ENCODE results near the gene TIMELESS. TPM values are rescaled to one million over a fixed set of nuclear protein-coding genes. Genes with fewer than 3 reads are reported as not detected.
"Not testable (repeated sequence)": the region's sequence is repeated elsewhere in the genome, so short reads cannot be mapped to it uniquely, and the experiment has no call there.

Gene TIMELESS
- total RNA-seq, 4 donors from 2014 or later = 2.1 to 19.4 (median 5.6) TPM

DNA sequence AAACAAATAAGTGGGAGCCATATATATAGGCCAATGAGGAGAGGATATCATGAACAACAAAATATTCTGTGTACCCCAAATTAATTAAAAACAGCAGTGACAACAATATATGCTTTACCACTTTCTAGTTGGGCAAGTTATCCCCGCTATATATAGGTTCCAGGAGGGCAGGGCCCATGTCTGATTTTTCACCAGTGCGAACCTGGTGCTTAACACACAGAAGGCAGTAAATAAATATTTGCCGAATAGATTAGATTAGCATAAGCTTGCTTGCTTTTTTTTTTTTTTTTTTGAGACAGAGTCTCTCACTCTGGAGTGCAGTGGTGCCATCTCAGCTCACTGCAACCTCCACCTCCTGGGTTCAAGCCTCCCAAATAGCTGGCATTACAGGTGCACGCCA lies 8.6 kb upstream of the TIMELESS start:
- no peak overlapping the region for H3K4me3 ChIP-seq
- intact Hi-C loops (cut with DNase I; ENCODE audit: low total_unique reads) = no loop called here
- no peaks in the 10 kb centered on the region for H3K27me3 ChIP-seq
- H3K36me3 ChIP-seq = no peaks in the 10 kb centered on the region
- TF ChIP-seq CTCF (IDR thresholded peaks at IDR 0.05) (no peak), POLR2A (IDR thresholded peaks at IDR 0.05) (no peak)
- H3K27ac ChIP-seq = no peak overlapping the region
- DNase-seq = no peak
- no peaks in the 10 kb centered on the region for H3K4me1 ChIP-seq
- H3K9me3 ChIP-seq = no peaks in the 10 kb centered on the region

DNA sequence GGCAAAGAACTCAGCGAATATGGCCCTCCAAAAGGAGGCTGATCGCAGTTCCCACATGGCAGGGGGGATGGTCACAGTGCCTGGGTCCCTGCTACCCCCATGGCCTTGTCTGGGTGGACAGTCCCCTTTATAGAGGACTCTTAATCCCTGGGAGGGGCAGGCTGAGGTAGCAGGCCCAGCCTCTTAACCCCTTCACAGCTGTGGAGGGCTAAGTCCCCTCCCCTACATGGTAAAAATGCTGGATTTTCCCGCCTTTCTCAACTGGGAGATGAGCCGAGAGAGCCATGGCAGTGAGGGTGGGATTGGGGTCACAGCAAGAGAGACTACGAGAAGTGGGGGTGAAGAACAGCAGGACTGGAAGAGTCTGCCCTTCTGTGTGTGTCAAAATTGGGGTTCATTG lies 5.3 kb upstream of the TIMELESS start, which contains the start of gene MIP:
TSS of gene MIP (minus strand) at position 101 of the 400 bp plus-strand sequence. CDS start at position 57, 44 bp downstream.
- TF ChIP-seq CTCF (IDR thresholded peaks at IDR 0.05) (no peak), POLR2A (IDR thresholded peaks at IDR 0.05) (no peak)
- Histone ChIP-seq H3K4me1 (no peaks in the 10 kb centered on the region), H3K27me3 (no peaks in the 10 kb centered on the region), H3K9me3 (no peaks in the 10 kb centered on the region), H3K4me3 (no peak within 1 kb of the TSS), H3K27ac (no peak within 1 kb of the TSS), H3K36me3 (no peaks in the 10 kb centered on the region)
- DNase-seq = no peak
- intact Hi-C loops (cut with DNase I; ENCODE audit: low total_unique reads) = no loop called here

DNA sequence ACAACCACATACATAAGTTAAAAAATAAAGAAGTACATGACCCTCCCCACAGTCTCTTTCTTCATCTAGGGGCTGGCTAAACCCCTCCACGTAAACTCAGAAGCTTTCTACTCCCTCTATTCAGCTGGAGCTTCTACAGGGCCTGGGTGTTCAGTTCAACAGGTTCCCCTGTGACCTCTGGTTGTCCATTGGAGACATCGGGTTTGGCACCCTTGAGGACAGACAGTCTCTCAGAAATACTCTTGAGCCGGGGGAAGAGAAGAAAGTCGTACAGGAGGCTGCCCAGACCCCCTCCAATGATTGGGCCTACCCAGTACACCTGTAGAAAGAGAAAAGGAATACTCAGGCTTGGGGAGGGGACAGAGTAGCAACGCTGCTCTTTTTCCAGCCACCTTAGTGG lies 1.9 kb upstream of the TIMELESS start:
- Histone ChIP-seq H3K4me3 (no peak overlapping the region), H3K27me3 (no peaks in the 10 kb centered on the region), H3K4me1 (no peaks in the 10 kb centered on the region), H3K9me3 (no peaks in the 10 kb centered on the region), H3K36me3 (no peaks in the 10 kb centered on the region), H3K27ac (no peak overlapping the region)
- DNase-seq = no peak
- intact Hi-C loops (cut with DNase I; ENCODE audit: low total_unique reads) = no loop called here
- no peak for TF ChIP-seq CTCF (IDR thresholded peaks at IDR 0.05)

GRCh38 chr12:56450241-56450640 lies 1.0 kb upstream of the TIMELESS start:
- H3K4me1 ChIP-seq = no peaks in the 10 kb centered on the region
- H3K4me3 ChIP-seq = no peak overlapping the region
- no peaks in the 10 kb centered on the region for H3K36me3 ChIP-seq
- H3K27me3 ChIP-seq = no peaks in the 10 kb centered on the region
- no peaks in the 10 kb centered on the region for H3K9me3 ChIP-seq
- DNase-seq = no peak
- TF ChIP-seq POLR2A (IDR thresholded peaks at IDR 0.05) = no peak
- TF ChIP-seq CTCF (IDR thresholded peaks at IDR 0.05) = no peak
- intact Hi-C loops (cut with DNase I; ENCODE audit: low total_unique reads) = no loop called here
- no peak overlapping the region for H3K27ac ChIP-seq

GRCh38 chr12:56449622-56449984 lies 377 bp upstream of the TIMELESS start:
- TF ChIP-seq POLR2A (IDR thresholded peaks at IDR 0.05) (no peak), CTCF (IDR thresholded peaks at IDR 0.05) (no peak)
- H3K27me3 ChIP-seq = no peaks in the 10 kb centered on the region
- no peaks in the 10 kb centered on the region for H3K4me1 ChIP-seq
- intact Hi-C loops (cut with DNase I; ENCODE audit: low total_unique reads) = no loop called here
- H3K36me3 ChIP-seq = no peaks in the 10 kb centered on the region
- DNase-seq = no peak
- peak overlapping the region; percentile 92 for H3K27ac ChIP-seq
- no peaks in the 10 kb centered on the region for H3K9me3 ChIP-seq
- peak overlapping the region; percentile 57 to 76 for H3K4me3 ChIP-seq

- H3K4me3 ChIP-seq; H3K9me3 ChIP-seq; H3K4me1 ChIP-seq; H3K36me3 ChIP-seq; intact Hi-C loops (cut with DNase I; ENCODE audit: low total_unique reads); H3K27me3 ChIP-seq; DNase-seq; H3K27ac ChIP-seq: not testable (repeated sequence)
Measured at GRCh38 chr12:56443208-56443607, 6.0 kb downstream of the TIMELESS start.
